Daoy (cell line): ENCODE results near the gene S100PBP. TPM values are rescaled to one million over a fixed set of nuclear protein-coding genes. Genes with fewer than 3 reads are reported as not detected.

Experiments
- DNase-seq: peaks from one replicate; pipeline ENCODE4 v3.0.0-alpha.2; 2015; ENCODE audit warnings: low read depth
- total RNA-seq: library from RNA; depleted of rRNA; stranded (reverse); fragments of >200 nt; shearing (Covaris generic); gene quantifications from 2 replicates; pipeline ENCODE4 v1.2.3, GENCODE V29; 2014

Gene S100PBP
- total RNA-seq, 1 experiment from 2014 or later: 34.9 TPM

- DNase-seq: no peak
Measured at GRCh38 chr1:32825181-32825580, 7.7 kb downstream of the S100PBP start.

- no peak for DNase-seq
Measured at GRCh38 chr1:32828341-32828740, 10.9 kb downstream of the S100PBP start.

DNA sequence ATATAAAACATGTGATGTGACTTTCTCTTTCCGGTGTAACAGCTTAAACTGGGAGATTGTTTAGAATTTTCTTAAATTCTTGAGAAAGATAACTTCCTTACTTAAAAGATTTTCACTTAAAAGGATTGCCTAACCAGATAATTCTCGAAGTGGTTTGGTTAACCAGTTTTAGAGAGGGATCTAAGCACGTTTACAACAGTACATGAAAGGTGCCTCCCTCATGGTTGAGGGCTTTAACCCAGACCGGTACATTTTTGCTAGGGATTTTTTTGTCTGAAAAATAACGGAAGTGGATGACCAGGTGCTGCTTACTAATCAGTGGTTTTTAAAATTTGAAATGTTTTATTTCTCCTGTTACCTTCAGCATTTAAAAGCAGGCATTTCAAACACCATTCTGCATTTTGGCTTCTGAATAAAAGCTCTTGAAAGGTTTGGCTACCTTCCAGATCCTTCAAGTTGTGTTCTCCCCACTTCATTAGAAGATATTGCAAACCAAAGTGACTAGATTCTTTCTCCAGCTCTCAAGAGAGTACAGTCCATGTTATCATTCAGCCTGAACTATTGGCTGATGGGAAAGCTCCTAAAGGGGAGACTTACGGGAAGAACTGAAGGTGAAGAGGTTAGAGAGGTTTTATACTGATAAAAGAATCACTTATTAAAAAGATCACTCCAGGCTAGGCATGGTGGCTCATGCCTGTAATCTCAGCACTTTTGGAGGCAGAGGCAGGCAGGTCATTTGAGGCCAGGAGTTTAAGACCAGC lies 12.8 kb downstream of the S100PBP start:
- no peak for DNase-seq

GRCh38 chr1:32831878-32832277 lies 14.4 kb downstream of the S100PBP start:
- no peak for DNase-seq

- DNase-seq: no peak
Measured at GRCh38 chr1:32848354-32849063, 31.1 kb downstream of the S100PBP start.

DNA sequence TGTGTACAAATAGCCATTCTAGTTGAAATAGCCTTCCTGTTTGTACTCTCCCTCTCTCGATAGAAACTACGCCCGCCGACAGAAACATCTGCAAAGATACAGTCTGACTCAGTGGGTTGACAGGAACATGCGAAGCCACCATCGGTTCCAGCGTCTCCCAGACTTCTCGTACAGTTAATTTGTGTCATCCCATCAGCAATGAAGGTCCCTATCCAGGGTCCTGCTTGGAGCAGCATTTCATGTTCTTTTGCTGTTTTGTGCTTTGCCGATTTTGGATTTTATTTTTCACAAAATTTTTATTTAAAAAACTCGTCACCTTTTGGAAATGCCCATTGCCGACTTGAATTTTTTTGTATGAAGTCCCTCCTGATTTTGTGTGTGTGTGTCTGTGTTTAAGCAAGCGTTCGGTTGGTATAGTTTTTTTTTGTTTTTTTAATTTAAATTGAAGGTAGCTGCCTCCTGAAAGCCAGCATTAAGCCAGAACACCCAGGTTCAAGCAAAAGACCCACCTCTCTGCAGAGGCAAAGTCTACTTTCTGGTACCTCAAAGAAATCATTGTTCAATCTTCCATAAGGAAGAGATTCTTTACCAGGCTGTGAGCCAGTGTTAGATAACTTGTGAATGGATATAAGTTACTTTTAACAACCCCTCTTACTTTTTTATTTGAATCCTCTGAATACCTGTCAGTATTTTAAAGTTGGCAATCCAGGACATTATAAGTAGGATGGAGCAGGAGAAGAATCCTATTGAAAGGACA lies 38.6 kb downstream of the S100PBP start:
- no peak for DNase-seq

GRCh38 chr1:32858136-32858535 lies 40.7 kb downstream of the S100PBP start:
- no peak for DNase-seq

- DNase-seq: no peak
Measured at GRCh38 chr1:32858791-32859190, 41.3 kb downstream of the S100PBP start.

DNA sequence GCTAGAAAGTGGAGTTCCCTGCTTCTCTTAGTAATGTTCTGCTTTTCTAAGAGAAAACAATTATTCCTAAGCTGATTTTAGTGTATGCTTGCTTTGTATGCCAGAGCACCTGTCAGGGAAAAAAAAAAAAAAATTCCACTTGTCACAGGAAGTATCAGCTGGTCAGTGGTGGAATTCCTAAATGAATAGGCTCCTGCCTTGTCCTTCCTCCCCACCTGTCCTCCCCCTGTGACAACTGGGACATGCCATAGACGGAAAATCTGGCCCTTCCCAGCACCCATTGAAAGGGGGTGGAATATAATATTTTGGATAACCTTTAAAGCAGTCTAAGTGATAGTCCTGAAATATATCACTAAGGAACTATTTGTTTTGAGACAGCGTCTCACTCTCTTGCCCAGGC lies 42.5 kb downstream of the S100PBP start:
- no peak for DNase-seq

DNA sequence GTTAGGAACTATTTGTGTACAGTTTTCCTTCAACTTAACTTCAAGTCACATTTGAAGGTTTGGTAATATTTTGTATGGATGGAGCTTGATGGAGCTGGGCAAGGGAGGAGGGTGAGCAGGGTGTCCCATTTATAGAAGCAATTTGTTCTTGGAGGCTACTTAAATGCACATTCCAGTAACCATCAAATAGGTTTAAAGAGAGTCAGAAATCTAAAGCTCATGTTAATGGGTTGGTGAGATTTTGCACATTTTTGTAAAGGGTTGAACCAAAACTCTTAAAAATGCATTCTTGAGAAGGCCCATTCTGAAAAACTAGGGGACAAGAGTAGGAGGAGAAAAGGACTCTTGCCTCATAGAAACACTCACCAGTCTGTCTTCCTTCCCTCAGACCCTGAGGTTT lies 43.1 kb downstream of the S100PBP start:
- no peak for DNase-seq

DNA sequence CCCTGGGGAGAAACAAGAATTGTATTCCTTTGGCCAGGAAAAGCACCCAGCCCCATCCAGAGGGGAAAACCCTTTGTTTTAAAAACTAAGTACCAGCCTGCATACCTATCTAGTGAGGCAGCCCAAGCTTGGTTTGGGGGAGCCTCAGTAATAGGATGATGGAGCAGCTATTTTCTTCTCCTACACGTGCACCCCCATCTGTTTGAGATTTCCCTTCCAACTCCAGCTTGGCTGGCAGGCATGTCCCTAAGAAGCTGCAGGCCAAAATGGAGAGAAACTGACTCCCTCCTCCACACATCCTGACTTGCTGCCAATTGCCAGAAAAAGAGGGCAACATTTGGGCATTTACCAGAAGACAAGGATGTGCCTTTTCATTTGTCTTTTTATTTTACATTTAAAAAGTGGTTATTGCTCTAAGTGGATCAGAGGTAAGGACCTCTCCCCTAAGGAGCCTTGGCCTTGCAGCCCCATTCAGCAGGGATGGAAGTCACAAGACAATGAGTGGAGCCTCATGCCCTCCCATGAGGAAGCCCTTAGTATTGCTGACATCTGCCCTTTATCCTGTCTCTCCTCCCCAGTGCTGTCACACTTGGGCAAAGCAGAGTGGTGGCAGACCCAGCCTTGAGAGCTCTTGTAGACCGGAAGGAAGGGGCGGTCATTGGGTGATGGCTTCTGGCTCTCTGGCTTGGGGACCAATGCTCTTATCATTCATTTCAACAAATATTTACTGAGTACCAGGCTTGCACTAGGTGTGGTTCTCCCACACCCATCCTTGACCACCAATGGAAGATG lies 44.6 kb downstream of the S100PBP start:
- no peak for DNase-seq

DNA sequence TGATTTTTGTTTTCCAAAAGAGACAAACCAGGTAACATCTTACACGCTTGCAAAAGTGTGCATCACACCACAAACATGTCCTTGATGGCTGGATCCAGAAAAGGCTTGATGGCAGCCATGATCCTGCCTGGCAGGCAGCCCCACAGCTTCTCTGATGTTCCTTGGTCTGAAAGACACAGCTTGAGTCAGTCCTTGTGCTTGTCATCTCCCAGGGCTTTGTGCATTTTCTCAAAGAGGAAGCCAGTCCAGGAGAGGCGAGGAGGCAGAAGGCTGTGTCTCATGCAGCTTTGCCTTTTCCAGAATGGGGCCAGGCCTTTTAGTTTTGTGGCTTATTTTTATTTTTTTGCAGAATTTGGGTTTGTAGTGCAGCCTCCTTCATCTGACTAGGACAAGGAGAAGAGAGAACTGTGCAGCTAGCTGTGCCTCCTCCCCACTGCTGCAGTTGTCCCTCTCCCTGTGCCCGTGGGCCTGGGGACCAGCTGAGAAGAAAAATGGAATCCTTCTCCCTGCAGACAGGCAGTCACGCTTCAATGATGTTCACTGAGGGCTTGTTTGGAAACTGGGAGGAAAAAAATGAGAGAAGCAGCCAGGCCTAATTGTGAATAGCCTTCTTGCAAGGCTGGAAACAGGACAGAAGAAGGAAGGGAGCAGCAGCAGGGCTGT lies 45.9 kb downstream of the S100PBP start:
- no peak for DNase-seq

DNA sequence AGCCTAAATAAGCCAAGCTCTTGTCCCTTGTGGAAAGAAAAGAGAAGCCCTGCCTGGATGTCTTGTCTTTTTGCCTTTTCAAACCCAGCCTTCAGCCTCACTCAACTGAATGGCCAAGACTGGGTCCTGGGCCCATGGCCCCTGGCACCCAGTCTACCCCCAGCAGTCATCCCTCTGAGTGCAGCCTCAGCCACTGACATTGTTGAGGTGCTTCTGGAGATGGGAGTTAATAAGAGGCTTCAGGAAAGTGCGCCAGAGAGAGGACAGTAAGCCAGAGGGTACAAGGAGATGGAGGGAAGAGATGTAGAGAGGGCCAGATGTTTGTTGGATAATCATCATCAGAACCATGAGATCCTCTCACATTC lies 46.4 kb downstream of the S100PBP start:
- no peak for DNase-seq

DNA sequence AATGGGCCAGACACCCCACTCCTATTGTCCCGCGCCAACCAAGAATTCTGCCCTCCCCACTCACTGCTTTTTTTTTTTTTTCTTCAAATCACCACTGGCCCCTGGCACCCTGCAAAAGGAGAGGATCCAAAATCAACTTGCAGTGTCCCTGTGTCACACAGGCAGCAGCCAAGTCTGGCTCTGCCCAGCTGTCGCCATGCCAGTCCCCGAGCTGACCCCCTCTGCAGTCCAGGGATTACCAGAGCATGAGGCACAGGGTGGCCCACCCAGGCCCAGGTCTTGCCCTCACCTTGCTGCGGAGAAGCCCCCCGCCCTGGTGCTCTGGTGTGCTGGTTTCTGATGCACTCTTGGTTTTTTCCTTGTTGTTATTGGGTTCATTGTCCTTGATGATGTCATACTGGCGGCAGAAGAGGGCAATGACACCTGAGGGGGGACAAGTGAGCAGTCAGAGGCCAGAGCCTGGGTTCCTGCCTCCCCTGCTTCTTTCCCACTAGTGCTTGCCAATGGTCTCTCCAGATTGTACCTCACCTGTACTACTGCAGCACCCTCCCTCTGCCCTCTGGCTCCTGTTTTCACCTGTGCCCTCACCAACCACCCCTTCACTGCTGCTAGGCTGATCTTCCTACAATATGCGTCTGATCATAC lies 47.0 kb downstream of the S100PBP start:
- no peak for DNase-seq

- no peak for DNase-seq
Measured at GRCh38 chr1:32865639-32866405, 48.4 kb downstream of the S100PBP start.

DNA sequence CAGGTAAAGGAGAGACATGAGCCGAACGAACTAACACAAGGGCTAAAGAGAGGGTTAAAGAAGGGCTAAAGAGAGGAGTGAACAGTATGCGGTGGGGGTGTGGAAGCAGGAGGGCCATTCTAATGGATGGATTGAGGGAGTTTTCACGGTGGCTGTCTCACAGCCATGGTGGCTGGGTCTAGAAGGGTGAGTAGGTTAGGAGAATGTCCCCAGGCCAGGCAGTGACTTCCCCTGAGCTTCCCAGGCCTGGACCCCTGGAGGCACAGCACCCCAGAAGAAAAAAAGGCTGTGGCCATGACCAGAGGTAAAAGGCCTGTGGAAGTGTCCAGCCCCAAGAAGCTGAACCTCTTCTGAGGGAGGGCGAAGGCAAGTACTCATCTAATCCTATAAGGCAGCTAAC lies 49.7 kb downstream of the S100PBP start:
- no peak for DNase-seq

GRCh38 chr1:32867671-32868070 lies 50.2 kb downstream of the S100PBP start:
- DNase-seq: no peak

DNA sequence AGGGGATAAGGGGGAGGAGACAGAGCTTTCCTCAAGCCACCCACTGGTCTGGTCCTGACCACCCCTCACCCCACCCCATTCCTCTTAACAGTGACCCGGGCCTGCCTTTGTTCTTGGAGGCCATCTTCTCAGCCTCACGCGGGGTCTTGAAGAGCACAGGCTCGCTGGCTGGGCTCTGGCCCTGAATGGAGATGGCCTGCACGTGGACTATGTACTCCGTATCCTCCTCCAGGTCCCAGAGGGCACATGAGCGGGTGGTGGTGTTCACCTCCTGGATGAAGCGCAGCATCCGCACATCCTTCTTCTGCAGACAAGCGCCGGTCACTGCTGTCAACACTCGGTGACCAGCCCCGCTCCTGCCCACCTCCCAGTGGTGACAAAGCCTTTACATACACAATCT lies 50.6 kb downstream of the S100PBP start:
- no peak for DNase-seq

DNA sequence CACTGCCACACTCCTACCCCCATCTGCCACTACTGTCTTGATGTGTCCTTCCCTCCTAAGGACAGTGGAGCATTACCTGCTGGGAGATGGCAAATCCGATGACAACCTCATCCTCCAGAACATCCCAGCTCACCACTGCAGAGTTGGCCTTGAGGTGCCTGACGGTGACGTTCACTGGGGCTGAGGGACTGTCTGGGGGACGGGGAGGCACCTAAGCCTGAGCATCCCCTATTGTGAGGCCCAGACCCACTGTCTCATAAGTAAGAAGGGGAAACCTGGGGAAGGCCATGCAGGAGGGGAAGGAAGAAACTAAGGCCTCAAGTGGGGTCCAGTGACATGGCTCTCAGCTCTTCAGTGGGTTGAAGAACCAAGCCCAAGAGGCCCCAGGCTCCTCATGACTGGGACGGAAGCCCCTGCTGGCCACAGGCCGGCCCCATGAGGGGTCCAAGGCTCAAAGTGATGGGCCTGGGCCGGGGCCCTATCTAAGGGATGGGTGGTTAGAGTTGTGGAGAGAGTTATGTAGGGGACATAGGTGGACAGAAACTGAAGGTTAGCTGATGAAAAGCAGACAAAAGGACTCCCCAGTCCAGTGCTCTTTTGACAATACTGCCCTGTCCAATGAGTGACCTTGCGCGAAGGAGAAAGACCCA lies 51.5 kb downstream of the S100PBP start:
- no peak for DNase-seq
